Activated gamma-delta T cell treated with Interleukin-2 at 50 U/mL for 16 hours (primary cell): ENCODE results near the gene ATP6V0A4.
"Not testable (repeated sequence)": the region's sequence is repeated elsewhere in the genome, so short reads cannot be mapped to it uniquely, and the experiment has no call there.

ENCODE experiments used
- DNase-seq: peaks from one replicate; pipeline ENCODE4 v3.0.0-alpha.2; 2020

The ATP6V0A4 gene

GRCh38 chr7:138697535-138698182, 100.3 kb downstream of the ATP6V0A4 start:
- DNase-seq: no peak

GRCh38 chr7:138695776-138696175, 102.2 kb downstream of the ATP6V0A4 start:
- DNase-seq: not testable (repeated sequence)

DNA sequence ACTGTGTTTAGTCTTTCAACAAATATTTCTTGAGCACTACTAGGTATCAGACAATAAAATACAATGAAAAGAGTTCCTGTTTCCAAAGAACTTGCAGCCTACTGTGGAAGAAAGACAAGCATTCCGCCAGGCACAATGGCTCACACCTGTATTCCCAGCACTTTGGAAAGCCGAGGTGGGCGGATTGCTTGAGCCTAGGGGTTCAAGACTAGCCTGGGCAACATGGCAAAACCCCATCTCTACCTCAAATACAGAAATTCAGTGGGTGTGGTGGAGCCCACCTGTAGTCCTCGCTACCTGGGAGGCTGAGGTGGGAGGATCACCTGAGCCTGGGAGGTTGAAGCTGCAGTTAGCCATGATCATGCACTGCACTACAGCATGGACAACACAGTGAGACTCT, 102.9 kb downstream of the ATP6V0A4 start:
- no peak for DNase-seq

GRCh38 chr7:138691178-138691577, 106.8 kb downstream of the ATP6V0A4 start:
- no peak for DNase-seq

DNA sequence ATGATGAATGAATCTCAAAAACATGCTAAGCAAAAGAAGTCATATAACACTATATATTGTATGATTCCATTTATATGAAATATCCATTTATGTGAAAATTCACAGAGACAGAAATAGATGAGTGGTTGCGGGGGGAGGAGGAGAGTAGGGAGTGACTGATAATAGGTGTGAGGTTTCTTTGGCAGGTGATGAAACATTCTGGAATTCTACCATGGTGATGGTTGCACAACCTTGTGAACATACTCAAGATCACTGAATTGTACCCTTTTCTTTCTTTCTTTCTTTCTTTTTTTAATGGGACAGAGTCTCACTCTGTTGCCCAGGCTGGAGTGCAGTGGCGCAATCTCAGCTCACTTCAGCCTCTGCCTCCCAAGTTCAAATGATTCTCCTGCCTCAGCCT, 107.5 kb downstream of the ATP6V0A4 start:
- no peak for DNase-seq

- not testable (repeated sequence) for DNase-seq
Observed at GRCh38 chr7:138688037-138688436, 110.0 kb downstream of the ATP6V0A4 start.

GRCh38 chr7:138684340-138684739, 113.7 kb downstream of the ATP6V0A4 start:
- no peak for DNase-seq

DNA sequence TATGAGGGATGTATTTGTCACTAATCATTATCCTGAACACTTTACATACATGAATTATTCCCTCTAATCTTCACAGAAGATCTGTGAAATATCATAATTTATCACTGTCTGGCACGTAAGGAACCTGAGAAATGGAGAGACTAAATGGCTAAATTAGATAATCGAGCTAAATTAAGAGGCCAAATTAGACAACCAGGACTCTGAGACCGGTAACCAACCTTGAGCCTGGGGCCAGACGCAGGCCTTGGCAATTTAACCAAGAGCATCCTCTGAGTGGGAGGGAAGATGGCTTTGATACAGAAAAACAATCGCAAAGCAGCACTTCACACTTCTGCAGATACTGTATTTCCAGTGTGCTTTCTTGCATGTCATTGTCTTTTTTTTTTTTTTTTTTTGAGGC, 118.2 kb downstream of the ATP6V0A4 start:
- no peak for DNase-seq

- no peak for DNase-seq
Observed at GRCh38 chr7:138670594-138670993, 127.4 kb downstream of the ATP6V0A4 start.

DNA sequence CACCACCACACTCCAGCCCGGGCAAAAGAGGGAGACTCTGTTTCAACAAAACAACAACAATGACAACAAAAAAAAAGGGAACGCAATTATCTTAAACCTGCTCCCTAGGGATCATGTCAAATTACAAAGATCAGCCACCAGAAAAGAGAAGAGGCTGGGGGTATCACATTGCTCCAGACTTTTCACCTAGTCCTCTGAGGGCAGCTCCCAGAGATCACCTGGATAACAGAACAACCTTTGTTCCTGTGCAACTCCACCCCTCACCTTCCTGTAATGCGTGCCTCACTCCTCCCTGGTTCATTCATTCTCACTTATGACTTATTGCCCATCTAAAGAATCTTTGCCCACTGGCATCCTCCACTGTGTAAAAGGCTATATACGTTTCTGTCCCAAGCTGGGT, 128.6 kb downstream of the ATP6V0A4 start:
- DNase-seq: no peak

- no peak for DNase-seq
Observed at GRCh38 chr7:138668946-138669345, 129.1 kb downstream of the ATP6V0A4 start.

DNA sequence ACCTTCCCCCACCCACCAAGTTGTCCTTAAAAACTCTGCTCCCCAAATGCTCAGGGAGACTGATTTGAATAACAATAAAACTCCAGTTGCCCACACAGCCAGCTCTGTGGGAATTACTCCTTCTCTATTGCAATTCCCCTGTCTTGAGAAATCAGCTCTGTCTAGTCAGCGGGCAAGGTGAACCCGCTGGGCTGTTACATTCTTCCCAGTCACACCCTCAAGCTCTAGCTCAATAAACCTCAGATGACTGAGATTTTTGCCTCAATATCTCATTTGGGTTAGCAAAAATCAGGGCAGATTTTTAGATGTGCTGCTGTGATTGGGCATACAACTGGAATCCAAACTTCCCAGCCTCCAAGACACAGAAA, 129.8 kb downstream of the ATP6V0A4 start:
- no peak for DNase-seq

- no peak for DNase-seq
Observed at GRCh38 chr7:138667535-138668228, 130.3 kb downstream of the ATP6V0A4 start.

DNA sequence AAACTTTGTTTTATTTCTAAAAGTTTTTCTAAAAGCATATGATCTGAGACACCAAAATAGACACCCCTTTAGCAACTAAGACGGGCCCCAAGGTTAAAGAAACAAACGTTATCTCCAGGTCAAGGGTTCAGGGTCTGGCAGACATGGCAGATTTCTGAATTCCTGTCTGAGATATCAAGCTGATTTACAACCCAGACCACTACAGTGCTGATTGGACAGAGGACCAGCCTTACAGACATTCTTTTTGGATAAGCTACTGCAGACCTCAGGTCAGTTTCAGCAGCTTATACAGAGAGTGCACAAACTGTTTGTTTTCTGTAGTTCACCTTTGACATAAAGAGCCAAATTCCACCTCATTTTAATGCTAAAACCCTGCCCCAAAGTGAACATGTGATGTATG, 131.6 kb downstream of the ATP6V0A4 start:
- no peak for DNase-seq

DNA sequence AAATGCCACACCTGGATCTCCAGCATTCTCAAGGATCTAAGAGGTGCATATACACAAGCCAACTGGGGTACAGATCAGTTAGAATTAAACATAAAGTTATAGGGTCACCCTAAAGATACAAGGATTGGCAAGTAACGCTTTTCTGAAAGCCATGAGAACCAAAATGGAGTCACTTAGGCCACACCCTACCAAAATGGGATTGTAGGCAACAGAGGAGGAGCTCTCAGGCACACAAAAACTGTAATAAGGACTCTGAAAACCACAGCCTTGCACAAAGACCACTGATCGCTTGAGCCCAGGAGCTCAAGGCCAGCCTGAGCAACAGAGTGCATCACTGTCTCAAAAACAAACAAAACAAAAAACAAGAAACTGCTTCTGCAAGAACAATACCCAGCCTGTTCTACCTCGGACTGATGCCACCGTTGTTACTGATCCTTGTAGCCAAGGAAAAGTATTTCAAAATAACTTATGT, 132.3 kb downstream of the ATP6V0A4 start:
- DNase-seq: no peak

- DNase-seq: no peak
Observed at GRCh38 chr7:138665249-138665648, 132.7 kb downstream of the ATP6V0A4 start.

DNA sequence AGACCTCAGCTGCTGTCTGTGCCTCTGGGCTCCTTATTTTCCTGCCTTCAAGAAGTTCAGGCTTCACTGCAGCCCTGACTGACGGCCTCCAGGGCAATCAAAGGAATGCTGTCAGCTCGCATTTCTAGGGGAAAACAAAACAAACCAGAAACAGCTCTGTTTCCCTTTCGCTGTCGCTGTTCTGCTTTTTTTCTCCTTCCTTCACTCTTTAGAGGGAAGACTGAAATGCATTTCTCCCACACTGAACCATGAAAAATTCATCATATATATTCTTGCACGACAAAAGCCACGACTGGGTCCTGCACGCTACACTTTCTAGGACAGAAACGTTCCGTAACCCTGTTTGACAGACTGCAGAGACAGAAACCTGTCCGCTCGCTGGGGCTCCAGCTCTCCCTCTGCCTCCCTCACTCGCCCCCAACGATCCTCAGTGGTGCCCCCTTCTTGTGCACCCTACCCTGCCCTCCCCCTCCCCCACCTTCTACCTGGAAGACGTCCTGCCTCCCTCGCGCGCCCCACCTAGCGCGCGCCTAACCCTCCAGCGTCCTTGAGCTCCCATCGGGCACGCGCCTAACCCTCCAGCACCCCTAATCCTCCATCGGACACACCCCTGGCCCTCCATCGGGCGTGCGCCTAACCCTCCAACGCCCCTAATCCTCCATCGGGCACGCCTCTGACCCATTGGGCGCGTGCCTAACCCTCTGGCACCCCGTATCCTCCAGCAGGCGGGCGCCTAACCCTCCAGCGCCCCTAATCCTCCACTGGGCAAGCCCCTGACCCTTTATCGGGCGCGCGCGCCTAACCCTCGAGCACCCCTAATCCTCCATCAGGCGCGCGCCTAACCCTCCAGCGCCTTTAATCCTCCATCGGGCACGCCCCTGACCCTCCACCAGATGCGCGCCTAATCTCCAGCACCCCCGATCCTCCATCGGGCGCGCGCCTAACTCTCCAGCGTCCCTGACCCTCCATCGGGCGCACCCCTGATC, 134.0 kb downstream of the ATP6V0A4 start:
- DNase-seq: no peak

- no peak for DNase-seq
Observed at GRCh38 chr7:138662991-138663320, 135.0 kb downstream of the ATP6V0A4 start.

GRCh38 chr7:138662076-138662990, 135.7 kb downstream of the ATP6V0A4 start:
- DNase-seq: no peak

DNA sequence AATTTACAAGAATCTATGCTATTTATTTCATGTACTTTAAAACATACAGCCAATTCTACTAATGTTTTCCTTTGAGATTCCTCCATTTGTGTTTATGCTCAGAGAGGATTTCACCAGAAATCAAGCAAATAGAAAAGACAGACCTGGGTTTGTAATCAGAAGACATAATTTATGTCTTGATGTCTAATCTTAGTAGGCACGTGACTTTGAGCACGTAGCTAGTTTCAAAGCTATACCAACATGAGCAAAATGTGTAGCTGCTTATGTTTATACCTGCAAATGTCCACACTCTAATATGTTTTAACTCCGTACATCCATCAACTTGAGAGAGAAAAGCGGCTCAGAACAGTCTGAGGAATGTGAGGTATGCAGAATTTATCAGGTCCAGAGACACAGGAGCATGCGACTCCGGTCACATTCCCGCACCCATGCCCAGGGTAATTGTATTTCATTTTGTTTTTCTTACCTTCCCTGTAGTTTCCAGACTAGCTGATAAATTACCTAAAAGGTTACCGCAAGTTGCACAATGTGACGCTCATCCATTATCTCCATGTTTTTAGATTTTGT, 136.8 kb downstream of the ATP6V0A4 start:
- DNase-seq: no peak

DNA sequence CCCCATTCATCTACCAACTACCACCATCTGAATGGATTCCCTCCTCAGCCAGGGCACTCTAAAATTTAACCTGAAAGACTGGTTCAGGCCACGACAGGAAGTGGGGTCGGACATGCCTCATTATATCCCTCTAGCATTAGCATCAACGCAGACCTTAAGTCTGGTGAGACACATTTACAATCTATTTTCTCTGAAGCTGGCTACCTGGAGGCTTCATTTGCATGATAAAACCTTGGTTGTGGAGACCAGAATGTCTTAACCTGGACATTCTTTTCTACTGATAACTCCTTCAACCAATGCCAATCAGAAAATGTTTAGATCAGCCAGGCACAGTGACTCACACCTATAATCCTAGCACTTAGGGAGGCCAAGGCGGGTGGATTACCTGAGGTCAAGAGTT, 139.1 kb downstream of the ATP6V0A4 start:
- DNase-seq: no peak

DNA sequence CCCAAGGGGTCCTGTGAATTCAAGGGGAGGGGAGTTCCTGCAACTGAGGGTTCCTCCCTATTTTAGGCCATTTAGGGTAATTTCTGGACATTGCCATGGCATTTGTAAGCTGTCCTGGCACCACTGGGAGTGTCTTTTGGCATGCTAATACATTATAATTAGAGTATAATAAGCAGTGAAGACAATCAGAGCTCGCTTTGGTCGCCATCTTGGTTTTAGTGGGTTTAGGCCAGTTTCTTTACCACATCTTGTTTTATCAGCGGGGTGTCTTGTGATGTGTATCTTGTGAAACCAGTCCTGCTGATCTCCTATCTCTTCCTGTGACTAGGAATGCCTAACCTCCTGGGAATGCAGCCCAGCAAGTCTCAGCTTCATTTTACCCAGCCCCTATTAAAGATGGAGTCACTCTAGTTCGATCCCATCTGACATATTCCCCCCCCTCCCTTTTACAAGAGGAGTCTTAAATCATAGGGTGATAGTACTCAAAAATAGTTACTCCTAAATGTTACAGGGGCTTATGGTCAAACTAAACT, 140.1 kb downstream of the ATP6V0A4 start:
- no peak for DNase-seq
